HG02642 (cell line): ENCODE results near the gene OR12D1.

Experiments used
- ATAC-seq: cut with Tn5 transposase; IDR thresholded peaks from one replicate; pipeline ENCODE4 v1.9.1; 2021; ENCODE audit warnings: mild to moderate bottlenecking; ENCODE audit not compliant: unreplicated experiment, poor library complexity

Gene OR12D1

DNA sequence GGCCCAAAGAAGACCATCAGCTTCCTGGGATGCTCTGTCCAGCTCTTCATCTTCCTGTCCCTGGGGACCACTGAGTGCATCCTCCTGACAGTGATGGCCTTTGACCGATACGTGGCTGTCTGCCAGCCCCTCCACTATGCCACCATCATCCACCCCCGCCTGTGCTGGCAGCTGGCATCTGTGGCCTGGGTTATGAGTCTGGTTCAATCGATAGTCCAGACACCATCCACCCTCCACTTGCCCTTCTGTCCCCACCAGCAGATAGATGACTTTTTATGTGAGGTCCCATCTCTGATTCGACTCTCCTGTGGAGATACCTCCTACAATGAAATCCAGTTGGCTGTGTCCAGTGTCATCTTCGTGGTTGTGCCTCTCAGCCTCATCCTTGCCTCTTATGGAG lies 47.3 kb downstream of the OR12D1 start:
- no peak for ATAC-seq

DNA sequence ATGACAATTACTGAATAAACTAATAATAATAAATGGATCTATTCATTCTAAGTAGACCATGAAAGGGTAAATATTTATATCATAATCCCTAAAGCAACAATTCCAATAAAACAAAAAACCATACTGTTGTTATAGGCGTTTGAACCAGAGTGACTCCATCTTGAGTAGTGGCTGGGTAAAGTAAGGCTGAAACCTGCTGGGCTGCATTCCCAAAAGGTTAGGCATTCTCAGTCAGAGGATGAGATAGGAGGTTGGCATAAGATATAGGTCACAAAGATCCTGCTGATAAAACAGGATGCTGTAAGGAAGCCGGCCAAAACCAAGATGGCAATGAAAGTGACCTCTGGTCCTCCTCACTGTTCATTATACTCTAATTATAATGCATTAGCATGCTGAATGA lies 50.6 kb downstream of the OR12D1 start:
- ATAC-seq, result no peak

GRCh38 chr6:29465801-29466200 lies 51.1 kb downstream of the OR12D1 start:
- no peak for ATAC-seq

- no peak for ATAC-seq
Measured at GRCh38 chr6:29466241-29466640, 51.5 kb downstream of the OR12D1 start.
